Measurements from ENCODE around the gene WDFY4.

GRCh38 chr10:48694371-48695030, 9.8 kb downstream of the WDFY4 start:
- TF ChIP-seq CEBPB (IDR thresholded peaks at IDR 0.05; ENCODE audit: low read depth, low read length) (no peak), CTCF (conservative IDR thresholded peaks at IDR 0.05; ENCODE audit: low read depth, low read length) (no peak), MXI1 (IDR thresholded peaks at IDR 0.05; ENCODE audit: borderline replicate concordance, low read depth, low read length) (no peak), SMC3 (IDR thresholded peaks at IDR 0.05; ENCODE audit: low read depth, low read length) (no peak), MAFK (IDR thresholded peaks at IDR 0.05; ENCODE audit: low read depth, low read length) (no peak), MAZ (IDR thresholded peaks at IDR 0.05; ENCODE audit: borderline replicate concordance, low read depth, low read length) (no peak), POLR2A (IDR thresholded peaks at IDR 0.05; ENCODE audit: low read depth, low read length) (no peak), NFE2L2 (IDR thresholded peaks at IDR 0.05; ENCODE audit: low read depth, low read length) (no peak), BHLHE40 (IDR thresholded peaks at IDR 0.05; ENCODE audit: low read depth, low read length) (no peak), RAD21 (IDR thresholded peaks at IDR 0.05; ENCODE audit: low read length) (no peak), RFX5 (IDR thresholded peaks at IDR 0.05; ENCODE audit: low read depth, low read length) (no peak)
- TF ChIP-seq, protein P1, sequence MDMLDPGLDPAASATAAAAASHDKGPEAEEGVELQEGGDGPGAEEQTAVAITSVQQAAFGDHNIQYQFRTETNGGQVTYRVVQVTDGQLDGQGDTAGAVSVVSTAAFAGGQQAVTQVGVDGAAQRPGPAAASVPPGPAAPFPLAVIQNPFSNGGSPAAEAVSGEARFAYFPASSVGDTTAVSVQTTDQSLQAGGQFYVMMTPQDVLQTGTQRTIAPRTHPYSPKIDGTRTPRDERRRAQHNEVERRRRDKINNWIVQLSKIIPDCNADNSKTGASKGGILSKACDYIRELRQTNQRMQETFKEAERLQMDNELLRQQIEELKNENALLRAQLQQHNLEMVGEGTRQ (IDR thresholded peaks at IDR 0.05; ENCODE audit: low read depth, low read length): no peak
- TF ChIP-seq, protein P2, sequence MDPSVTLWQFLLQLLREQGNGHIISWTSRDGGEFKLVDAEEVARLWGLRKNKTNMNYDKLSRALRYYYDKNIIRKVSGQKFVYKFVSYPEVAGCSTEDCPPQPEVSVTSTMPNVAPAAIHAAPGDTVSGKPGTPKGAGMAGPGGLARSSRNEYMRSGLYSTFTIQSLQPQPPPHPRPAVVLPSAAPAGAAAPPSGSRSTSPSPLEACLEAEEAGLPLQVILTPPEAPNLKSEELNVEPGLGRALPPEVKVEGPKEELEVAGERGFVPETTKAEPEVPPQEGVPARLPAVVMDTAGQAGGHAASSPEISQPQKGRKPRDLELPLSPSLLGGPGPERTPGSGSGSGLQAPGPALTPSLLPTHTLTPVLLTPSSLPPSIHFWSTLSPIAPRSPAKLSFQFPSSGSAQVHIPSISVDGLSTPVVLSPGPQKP (IDR thresholded peaks at IDR 0.05; ENCODE audit: borderline replicate concordance, low read depth, low read length): no peak

Measured in IMR-90 (cell line).